Stimulated activated naive CD4-positive, alpha-beta T cell treated with Interleukin-2 at 50 U/mL for 16 hours (primary cell): ENCODE data around the gene TRMT11.
"Not testable (repeated sequence)": the region's sequence is repeated elsewhere in the genome, so short reads cannot be mapped to it uniquely, and the experiment has no call there.

Experiments
- DNase-seq: peaks from one replicate; lab custom pipeline; 2025; lab: John Stamatoyannopoulos, UW

TRMT11 gene

GRCh38 chr6:125994670-125995488 lies 8.5 kb downstream of the TRMT11 start:
- DNase-seq: no peak

- DNase-seq: peak; percentile 52
Observed at GRCh38 chr6:125995972-125996580, 9.7 kb downstream of the TRMT11 start.

GRCh38 chr6:126002755-126003679 lies 16.7 kb downstream of the TRMT11 start:
- DNase-seq: no peak

GRCh38 chr6:126007800-126008199 lies 21.5 kb downstream of the TRMT11 start:
- no peak for DNase-seq

GRCh38 chr6:126010040-126010439 lies 23.7 kb downstream of the TRMT11 start:
- no peak for DNase-seq

- no peak for DNase-seq
Observed at GRCh38 chr6:126015863-126016262, 29.5 kb downstream of the TRMT11 start.

GRCh38 chr6:126016591-126016990 lies 30.3 kb downstream of the TRMT11 start:
- DNase-seq: no peak

- no peak for DNase-seq
Observed at GRCh38 chr6:126017668-126018067, 31.3 kb downstream of the TRMT11 start.

GRCh38 chr6:126020305-126021050 lies 34.1 kb downstream of the TRMT11 start:
- no peak for DNase-seq

GRCh38 chr6:126023474-126023873 lies 37.1 kb downstream of the TRMT11 start:
- DNase-seq: not testable (repeated sequence)

GRCh38 chr6:126026001-126026400 lies 39.7 kb downstream of the TRMT11 start:
- no peak for DNase-seq

GRCh38 chr6:126027601-126028000 lies 41.3 kb downstream of the TRMT11 start:
- no peak for DNase-seq

GRCh38 chr6:126030045-126030444 lies 43.7 kb downstream of the TRMT11 start:
- no peak for DNase-seq

GRCh38 chr6:126033696-126034095 lies 47.4 kb downstream of the TRMT11 start:
- no peak for DNase-seq

GRCh38 chr6:126034656-126035055 lies 48.3 kb downstream of the TRMT11 start:
- DNase-seq: no peak

- DNase-seq: no peak
Observed at GRCh38 chr6:126035764-126036163, 49.4 kb downstream of the TRMT11 start.

GRCh38 chr6:126038234-126038633 lies 51.9 kb downstream of the TRMT11 start:
- no peak for DNase-seq

GRCh38 chr6:126039284-126039683 lies 52.9 kb downstream of the TRMT11 start:
- no peak for DNase-seq

GRCh38 chr6:126040394-126040793 lies 54.1 kb downstream of the TRMT11 start:
- DNase-seq: no peak

GRCh38 chr6:126040826-126041225 lies 54.5 kb downstream of the TRMT11 start:
- no peak for DNase-seq

GRCh38 chr6:126041516-126041915 lies 55.2 kb downstream of the TRMT11 start:
- no peak for DNase-seq

GRCh38 chr6:126042001-126042419 lies 55.7 kb downstream of the TRMT11 start:
- DNase-seq: no peak
